ENCODE results near the gene NIPA2.
A peak's percentile ranks its signal among the peaks of the same experiment; 100 is the strongest.

Gene NIPA2

GRCh38 chr15:22888120-22888859 is 49.8 kb downstream of the NIPA2 start:
- no peak overlapping the region for H3K4me3 ChIP-seq (replicated peaks in 1 of 2; ENCODE audit: low read depth in 2 of 2, low read length in 2 of 2)
- no peak for TF ChIP-seq CTCF (IDR thresholded peaks at IDR 0.05; ENCODE audit: low read depth, low read length)
- DNase-seq (ENCODE audit: low read depth in 2 of 2) = peak; percentile 93 to 97

GRCh38 chr15:22889146-22889818 is 50.8 kb downstream of the NIPA2 start:
- no peak for TF ChIP-seq CTCF (IDR thresholded peaks at IDR 0.05; ENCODE audit: low read depth, low read length)
- no peak for DNase-seq (ENCODE audit: low read depth in 2 of 2)
- H3K4me3 ChIP-seq (replicated peaks in 1 of 2; ENCODE audit: low read depth in 2 of 2, low read length in 2 of 2) = no peak overlapping the region

- TF ChIP-seq CTCF (IDR thresholded peaks at IDR 0.05; ENCODE audit: low read depth, low read length) = no peak
- DNase-seq (ENCODE audit: low read depth in 2 of 2) = no peak
- no peak overlapping the region for H3K4me3 ChIP-seq (replicated peaks in 1 of 2; ENCODE audit: low read depth in 2 of 2, low read length in 2 of 2)
Observed at GRCh38 chr15:22890296-22890695, 51.8 kb downstream of the NIPA2 start.

GRCh38 chr15:22891426-22892210 is 53.2 kb downstream of the NIPA2 start:
- DNase-seq (ENCODE audit: low read depth in 2 of 2) = no peak
- no peak for TF ChIP-seq CTCF (IDR thresholded peaks at IDR 0.05; ENCODE audit: low read depth, low read length)
- no peak overlapping the region for H3K4me3 ChIP-seq (replicated peaks in 1 of 2; ENCODE audit: low read depth in 2 of 2, low read length in 2 of 2)

GRCh38 chr15:22892333-22892732 is 53.9 kb downstream of the NIPA2 start:
- no peak overlapping the region for H3K4me3 ChIP-seq (replicated peaks in 1 of 2; ENCODE audit: low read depth in 2 of 2, low read length in 2 of 2)
- no peak for DNase-seq (ENCODE audit: low read depth in 2 of 2)
- no peak for TF ChIP-seq CTCF (IDR thresholded peaks at IDR 0.05; ENCODE audit: low read depth, low read length)

GRCh38 chr15:22893081-22893480 is 54.6 kb downstream of the NIPA2 start:
- H3K4me3 ChIP-seq (replicated peaks in 1 of 2; ENCODE audit: low read depth in 2 of 2, low read length in 2 of 2) = no peak overlapping the region
- TF ChIP-seq CTCF (IDR thresholded peaks at IDR 0.05; ENCODE audit: low read depth, low read length) = no peak
- no peak for DNase-seq (ENCODE audit: low read depth in 2 of 2)

Data from cardiac fibroblast (primary cell).